Ramos (cell line): Measurements from ENCODE around the gene LAMB2.

Experiments used
- in situ Hi-C: fragments of 300-500 bp; cut with MboI; formaldehyde crosslinking; loops from one replicate; pipeline ENCODE4 v1.14.3; 2022; ENCODE audit warnings: low sequenced_read_pairs; ENCODE audit not compliant: unreplicated experiment

The LAMB2 gene

GRCh38 chr3:49132437-49133225, at the start of gene LAMB2:
TSS of gene LAMB2 (minus strand) at chr3:49133050. CDS start at chr3:49132867, 183 bp downstream.
- in situ Hi-C loops: no loop called here

- in situ Hi-C loops: no loop called here
Measured at GRCh38 chr3:49181351-49181750, 48.5 kb upstream of the LAMB2 start.

GRCh38 chr3:49180116-49180515, 47.3 kb upstream of the LAMB2 start:
- in situ Hi-C loops: no loop called here

GRCh38 chr3:49177073-49177472, 44.2 kb upstream of the LAMB2 start:
- in situ Hi-C loops: no loop called here

GRCh38 chr3:49175530-49175929, 42.7 kb upstream of the LAMB2 start:
- in situ Hi-C loops: no loop called here

- in situ Hi-C loops: no loop called here
Measured at GRCh38 chr3:49174397-49174985, 41.6 kb upstream of the LAMB2 start.

- in situ Hi-C loops: no loop called here
Measured at GRCh38 chr3:49173792-49174170, 40.9 kb upstream of the LAMB2 start.

GRCh38 chr3:49173116-49173791, 40.4 kb upstream of the LAMB2 start:
- in situ Hi-C loops: no loop called here

GRCh38 chr3:49172551-49173041, 39.7 kb upstream of the LAMB2 start:
- in situ Hi-C loops: no loop called here

GRCh38 chr3:49171775-49172500, 39.1 kb upstream of the LAMB2 start:
- in situ Hi-C loops: no loop called here

- in situ Hi-C loops: no loop called here
Measured at GRCh38 chr3:49171119-49171774, 38.4 kb upstream of the LAMB2 start, which contains the start of gene KLHDC8B. TSS of gene KLHDC8B (plus strand) at chr3:49171598. CDS start at chr3:49172770, 1,172 bp downstream.

- in situ Hi-C loops: no loop called here
Measured at GRCh38 chr3:49170744-49171118, 37.9 kb upstream of the LAMB2 start.

- in situ Hi-C loops: loop anchor here (10.0 kb wide), 1 partner anchor 288 kb away; no protein-coding TSS in a partner anchor
Measured at GRCh38 chr3:49166752-49167556, 34.1 kb upstream of the LAMB2 start.

- in situ Hi-C loops: loop anchor here (10.0 kb wide), 1 partner anchor 289 kb away; no protein-coding TSS in a partner anchor
Measured at GRCh38 chr3:49165771-49166751, 33.2 kb upstream of the LAMB2 start, which contains the start of gene CCDC71. TSS of gene CCDC71 (minus strand) at chr3:49166331. CDS start at chr3:49164208, 2,123 bp downstream.

- in situ Hi-C loops: loop anchor here (10.0 kb wide), 1 partner anchor 290 kb away; no protein-coding TSS in a partner anchor
Measured at GRCh38 chr3:49164983-49165720, 32.3 kb upstream of the LAMB2 start.

GRCh38 chr3:49163609-49164008, 30.8 kb upstream of the LAMB2 start:
- in situ Hi-C loops: loop anchor here (10.0 kb wide), 1 partner anchor 291 kb away; no protein-coding TSS in a partner anchor
